IMR-90 (cell line): ENCODE measurements around the gene OR4E1.

Experiments used
- CEBPB ChIP-seq: IDR thresholded peaks from 2 replicates; pipeline ENCODE4 v1.6.1; 2012; ENCODE audit warnings: low read depth, low read length, improper control_type of control experiment
- MAFK ChIP-seq: IDR thresholded peaks from 2 replicates; pipeline ENCODE4 v1.6.1; 2012; ENCODE audit warnings: low read depth, low read length, improper control_type of control experiment
- MAZ ChIP-seq: IDR thresholded peaks from 2 replicates; pipeline ENCODE4 v1.6.1; 2012; ENCODE audit warnings: low read depth, mild to moderate bottlenecking, low read length, improper control_type of control experiment, moderate library complexity, borderline replicate concordance
- MXI1 ChIP-seq: IDR thresholded peaks from 2 replicates; pipeline ENCODE4 v1.6.1; 2012; ENCODE audit warnings: low read depth, mild to moderate bottlenecking, low read length, moderate library complexity, borderline replicate concordance
- POLR2A ChIP-seq: IDR thresholded peaks from 2 replicates; pipeline ENCODE4 v1.6.1; 2012; ENCODE audit warnings: mild to moderate bottlenecking, low read depth, low read length
- RAD21 ChIP-seq: IDR thresholded peaks from 2 replicates; pipeline ENCODE4 v1.6.1; 2012; ENCODE audit warnings: low read length, improper control_type of control experiment
- RCOR1 ChIP-seq: IDR thresholded peaks from 2 replicates; pipeline ENCODE4 v1.6.1; 2012; ENCODE audit warnings: mild to moderate bottlenecking, low read length, improper control_type of control experiment; ENCODE audit not compliant: insufficient replicate concordance
- RFX5 ChIP-seq: IDR thresholded peaks from 2 replicates; pipeline ENCODE4 v1.8.0; 2012; ENCODE audit warnings: low read depth, mild to moderate bottlenecking, low read length, moderate library complexity
- TF ChIP-seq, protein P1 (sequence below): conservative IDR thresholded peaks from 2 replicates; pipeline ENCODE4 v1.5.1; 2012; ENCODE audit warnings: mild to moderate bottlenecking, low read depth, low read length, improper control_type of control experiment

- TF ChIP-seq RCOR1 (no peak), POLR2A (no peak), RFX5 (no peak), MAZ (no peak), RAD21 (no peak), MAFK (no peak), CEBPB (no peak), MXI1 (no peak)
- TF ChIP-seq, protein P1, sequence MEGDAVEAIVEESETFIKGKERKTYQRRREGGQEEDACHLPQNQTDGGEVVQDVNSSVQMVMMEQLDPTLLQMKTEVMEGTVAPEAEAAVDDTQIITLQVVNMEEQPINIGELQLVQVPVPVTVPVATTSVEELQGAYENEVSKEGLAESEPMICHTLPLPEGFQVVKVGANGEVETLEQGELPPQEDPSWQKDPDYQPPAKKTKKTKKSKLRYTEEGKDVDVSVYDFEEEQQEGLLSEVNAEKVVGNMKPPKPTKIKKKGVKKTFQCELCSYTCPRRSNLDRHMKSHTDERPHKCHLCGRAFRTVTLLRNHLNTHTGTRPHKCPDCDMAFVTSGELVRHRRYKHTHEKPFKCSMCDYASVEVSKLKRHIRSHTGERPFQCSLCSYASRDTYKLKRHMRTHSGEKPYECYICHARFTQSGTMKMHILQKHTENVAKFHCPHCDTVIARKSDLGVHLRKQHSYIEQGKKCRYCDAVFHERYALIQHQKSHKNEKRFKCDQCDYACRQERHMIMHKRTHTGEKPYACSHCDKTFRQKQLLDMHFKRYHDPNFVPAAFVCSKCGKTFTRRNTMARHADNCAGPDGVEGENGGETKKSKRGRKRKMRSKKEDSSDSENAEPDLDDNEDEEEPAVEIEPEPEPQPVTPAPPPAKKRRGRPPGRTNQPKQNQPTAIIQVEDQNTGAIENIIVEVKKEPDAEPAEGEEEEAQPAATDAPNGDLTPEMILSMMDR = no peak
Observed at GRCh38 chr14:21680072-21680471, 6.5 kb upstream of the OR4E1 start.
